SIG-M5 treated with dmso at 0.1 percent for 504 hours (cell line): ENCODE results near the gene AIPL1.
"Not testable (repeated sequence)": the region's sequence is repeated elsewhere in the genome, so short reads cannot be mapped to it uniquely, and the experiment has no call there.

Source experiments
- DNase-seq: peaks from one replicate; lab custom pipeline; 2025; ENCODE audit not compliant: unreplicated experiment; lab: John Stamatoyannopoulos, UW

The AIPL1 gene

GRCh38 chr17:6435051-6435450 is at the start of gene AIPL1:
AIPL1 (minus strand) TSS chr17:6435121; CDS start chr17:6435104, 17 bp downstream.
- DNase-seq = no peak

- DNase-seq = no peak
Measured at GRCh38 chr17:6483507-6483906, 48.6 kb upstream of the AIPL1 start.

GRCh38 chr17:6482796-6483195 is 47.9 kb upstream of the AIPL1 start:
- not testable (repeated sequence) for DNase-seq

GRCh38 chr17:6482105-6482455 is 47.2 kb upstream of the AIPL1 start:
- DNase-seq = no peak

- no peak for DNase-seq
Measured at GRCh38 chr17:6480303-6480675, 45.4 kb upstream of the AIPL1 start.

GRCh38 chr17:6479622-6480302 is 44.8 kb upstream of the AIPL1 start:
- no peak for DNase-seq

GRCh38 chr17:6478486-6478885 is 43.6 kb upstream of the AIPL1 start:
- DNase-seq = no peak

GRCh38 chr17:6477831-6478383 is 43.0 kb upstream of the AIPL1 start:
- DNase-seq = no peak

GRCh38 chr17:6476810-6477179 is 41.9 kb upstream of the AIPL1 start:
- no peak for DNase-seq

GRCh38 chr17:6476076-6476809 is 41.3 kb upstream of the AIPL1 start:
- no peak for DNase-seq

GRCh38 chr17:6475411-6475810 is 40.5 kb upstream of the AIPL1 start:
- DNase-seq = no peak

GRCh38 chr17:6474906-6475305 is 40.0 kb upstream of the AIPL1 start:
- no peak for DNase-seq

GRCh38 chr17:6474376-6474775 is 39.5 kb upstream of the AIPL1 start:
- no peak for DNase-seq

GRCh38 chr17:6473128-6473767 is 38.3 kb upstream of the AIPL1 start:
- DNase-seq = peak; percentile 25

GRCh38 chr17:6472517-6472916 is 37.6 kb upstream of the AIPL1 start:
- DNase-seq = no peak

- no peak for DNase-seq
Measured at GRCh38 chr17:6471531-6472465, 36.9 kb upstream of the AIPL1 start.

GRCh38 chr17:6470751-6471521 is 36.0 kb upstream of the AIPL1 start:
- no peak for DNase-seq

- no peak for DNase-seq
Measured at GRCh38 chr17:6470146-6470718, 35.3 kb upstream of the AIPL1 start.

GRCh38 chr17:6468051-6468790 is 33.3 kb upstream of the AIPL1 start:
- no peak for DNase-seq
